Measurements from ENCODE around the gene SRL. TPM values are rescaled to one million over a fixed set of nuclear protein-coding genes. Genes with fewer than 3 reads are reported as not detected.
"Not testable (repeated sequence)": the region's sequence is repeated elsewhere in the genome, so short reads cannot be mapped to it uniquely, and the experiment has no call there.

The SRL gene
- total RNA-seq, 4 donors from 2014 or later, result 0.83 to 2.2 (median 1.5) TPM

DNA sequence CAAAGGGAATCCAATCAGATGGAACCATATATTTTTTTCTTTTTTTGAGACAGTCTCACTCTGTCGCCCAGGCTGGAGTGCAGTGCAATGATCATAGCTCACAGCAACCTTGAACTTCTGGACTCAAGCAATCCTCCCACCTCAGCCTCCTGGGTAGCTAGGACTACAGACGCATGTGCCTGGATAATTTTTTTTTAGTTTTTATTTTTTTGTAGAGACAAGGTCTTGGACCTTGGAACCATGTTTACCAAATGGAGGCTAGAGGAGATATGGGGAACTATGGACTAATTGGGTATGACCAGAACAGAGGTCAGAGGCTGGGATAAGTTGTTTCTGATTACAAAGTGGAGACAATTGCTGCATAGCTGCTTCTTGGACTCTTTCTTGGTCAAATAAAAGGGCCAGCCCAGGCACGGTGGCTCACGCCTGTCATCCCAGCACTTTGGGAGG, 84.5 kb downstream of the SRL start:
- TF ChIP-seq EP300 (IDR thresholded peaks at IDR 0.05) (no peak), POLR2A (IDR thresholded peaks at IDR 0.05; ENCODE audit: low read depth) (no peak), POLR2AphosphoS5 (IDR thresholded peaks at IDR 0.05) (no peak)
- TF ChIP-seq, protein P1, sequence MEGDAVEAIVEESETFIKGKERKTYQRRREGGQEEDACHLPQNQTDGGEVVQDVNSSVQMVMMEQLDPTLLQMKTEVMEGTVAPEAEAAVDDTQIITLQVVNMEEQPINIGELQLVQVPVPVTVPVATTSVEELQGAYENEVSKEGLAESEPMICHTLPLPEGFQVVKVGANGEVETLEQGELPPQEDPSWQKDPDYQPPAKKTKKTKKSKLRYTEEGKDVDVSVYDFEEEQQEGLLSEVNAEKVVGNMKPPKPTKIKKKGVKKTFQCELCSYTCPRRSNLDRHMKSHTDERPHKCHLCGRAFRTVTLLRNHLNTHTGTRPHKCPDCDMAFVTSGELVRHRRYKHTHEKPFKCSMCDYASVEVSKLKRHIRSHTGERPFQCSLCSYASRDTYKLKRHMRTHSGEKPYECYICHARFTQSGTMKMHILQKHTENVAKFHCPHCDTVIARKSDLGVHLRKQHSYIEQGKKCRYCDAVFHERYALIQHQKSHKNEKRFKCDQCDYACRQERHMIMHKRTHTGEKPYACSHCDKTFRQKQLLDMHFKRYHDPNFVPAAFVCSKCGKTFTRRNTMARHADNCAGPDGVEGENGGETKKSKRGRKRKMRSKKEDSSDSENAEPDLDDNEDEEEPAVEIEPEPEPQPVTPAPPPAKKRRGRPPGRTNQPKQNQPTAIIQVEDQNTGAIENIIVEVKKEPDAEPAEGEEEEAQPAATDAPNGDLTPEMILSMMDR (IDR thresholded peaks at IDR 0.05), result no peak
- no peaks in the 10 kb centered on the region for H3K27me3 ChIP-seq
- DNase-seq (ENCODE audit: extremely low spot score), result no peak
- no peaks in the 10 kb centered on the region for H3K36me3 ChIP-seq
- intact Hi-C loops (cut with DNase I), result no loop called here
- H3K27ac ChIP-seq (replicated peaks in 1 of 4), result no peak overlapping the region
- H3K9me3 ChIP-seq, result no peaks in the 10 kb centered on the region
- no peak overlapping the region for H3K4me3 ChIP-seq
- H3K4me1 ChIP-seq, result no peaks in the 10 kb centered on the region
- WGBS, result 91% methylated on average over 4 of the region's 4 CpGs

DNA sequence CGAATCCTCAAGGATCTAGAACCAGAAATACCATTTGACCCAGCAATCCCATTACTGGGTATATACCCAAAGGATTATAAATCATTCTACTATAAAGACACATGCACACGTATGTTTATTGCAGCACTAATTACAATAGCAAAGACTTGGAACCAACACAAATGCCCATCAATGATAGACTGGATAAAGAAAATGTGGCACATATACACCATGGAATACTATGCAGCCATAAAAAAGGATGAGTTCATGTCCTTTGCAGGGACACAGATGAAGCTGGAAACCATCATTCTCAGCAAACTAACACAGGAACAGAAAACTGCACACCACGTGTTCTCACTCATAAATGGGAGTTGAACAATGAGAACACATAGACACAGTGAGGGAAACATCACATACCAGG, 85.4 kb downstream of the SRL start:
- H3K36me3 ChIP-seq; H3K9me3 ChIP-seq; H3K27ac ChIP-seq (replicated peaks in 1 of 4); intact Hi-C loops (cut with DNase I); DNase-seq (ENCODE audit: extremely low spot score); H3K27me3 ChIP-seq; H3K4me3 ChIP-seq; H3K4me1 ChIP-seq: not testable (repeated sequence)
- 89% methylated on average over 3 of the region's 3 CpGs for WGBS

DNA sequence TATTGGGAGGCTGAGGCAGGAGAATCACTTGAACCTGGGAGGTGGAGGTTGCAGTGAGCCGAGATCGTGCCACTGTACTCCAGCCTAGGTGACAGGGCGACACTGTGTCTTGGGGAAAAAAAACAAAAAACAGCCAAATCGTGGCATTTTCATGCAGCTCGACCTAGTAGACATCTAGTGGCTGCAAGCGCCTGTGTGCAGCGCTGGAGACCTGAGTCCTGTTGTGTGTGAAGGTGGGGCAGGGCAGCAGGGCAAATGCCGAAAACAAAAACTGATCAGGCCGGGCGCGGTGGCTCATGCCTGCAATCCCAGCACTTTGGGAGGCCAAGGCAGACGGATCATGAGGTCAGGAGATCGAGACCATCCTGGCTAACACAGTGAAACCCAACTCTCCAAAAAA, 88.5 kb downstream of the SRL start:
- H3K36me3 ChIP-seq; H3K4me3 ChIP-seq; intact Hi-C loops (cut with DNase I); H3K4me1 ChIP-seq; H3K27me3 ChIP-seq; H3K9me3 ChIP-seq; DNase-seq (ENCODE audit: extremely low spot score); H3K27ac ChIP-seq (replicated peaks in 1 of 4): not testable (repeated sequence)
- WGBS, result 91% methylated on average over 13 of the region's 13 CpGs

DNA sequence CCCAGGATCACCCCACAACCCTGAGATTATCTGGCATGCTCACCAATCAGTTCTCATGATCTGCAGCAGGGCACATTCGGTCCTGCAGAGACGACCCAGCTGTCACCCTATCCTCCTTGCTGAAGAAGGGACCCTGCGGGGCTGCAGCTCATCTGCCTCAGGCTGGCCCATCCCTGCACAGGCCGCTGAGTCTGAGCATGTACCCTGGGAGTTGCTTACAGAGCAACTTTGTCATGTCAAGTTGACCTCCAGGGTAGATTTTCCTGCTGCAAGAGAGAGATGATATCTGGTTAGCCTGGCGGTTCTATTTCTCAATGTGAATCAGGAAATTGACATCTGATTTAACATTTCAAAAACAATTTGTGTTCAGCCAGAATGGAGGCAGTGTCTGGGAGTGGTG, 89.6 kb downstream of the SRL start:
- H3K4me1 ChIP-seq, result no peaks in the 10 kb centered on the region
- DNase-seq (ENCODE audit: extremely low spot score), result no peak

DNA sequence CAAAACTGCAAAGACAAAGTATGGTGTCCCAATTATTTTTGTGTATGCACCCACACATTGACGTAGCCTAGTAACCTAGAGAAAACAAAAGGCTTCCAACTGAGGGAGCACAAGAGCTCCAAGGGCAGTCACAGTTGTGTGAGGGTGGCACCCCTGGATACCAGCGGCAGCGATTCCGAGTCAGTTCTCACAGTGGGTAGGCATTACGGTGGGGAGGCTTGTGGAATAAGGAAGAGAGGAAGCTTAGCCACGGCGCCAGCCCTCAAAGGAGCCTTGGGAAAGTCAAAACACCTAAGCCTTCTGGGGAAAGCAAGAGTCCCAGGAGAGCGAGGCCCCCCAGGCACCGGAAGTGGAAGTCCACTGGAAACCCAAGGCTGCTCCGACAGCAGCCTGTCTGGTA, 94.6 kb downstream of the SRL start:
- 90% methylated on average over 10 of the region's 10 CpGs for WGBS
- no peak overlapping the region for H3K4me3 ChIP-seq
- no peaks in the 10 kb centered on the region for H3K27me3 ChIP-seq
- no peaks in the 10 kb centered on the region for H3K36me3 ChIP-seq
- no peak for DNase-seq (ENCODE audit: extremely low spot score)
- peaks cover 0 to 5% (median 0%) of the 10 kb centered on the region in 4 donors for H3K9me3 ChIP-seq
- H3K27ac ChIP-seq (replicated peaks in 1 of 4), result no peak overlapping the region
- H3K4me1 ChIP-seq, result no peaks in the 10 kb centered on the region
- intact Hi-C loops (cut with DNase I), result no loop called here
- TF ChIP-seq EP300 (IDR thresholded peaks at IDR 0.05) (no peak), POLR2A (IDR thresholded peaks at IDR 0.05; ENCODE audit: low read depth) (no peak), POLR2AphosphoS5 (IDR thresholded peaks at IDR 0.05) (no peak)
- TF ChIP-seq, protein P1 (IDR thresholded peaks at IDR 0.05), result no peak

More for the DNA sequence above, 89.6 kb downstream of the SRL start:
- Histone ChIP-seq H3K9me3 (peaks cover 0 to 5% (median 0%) of the 10 kb centered on the region in 4 donors), H3K27me3 (no peaks in the 10 kb centered on the region), H3K4me3 (no peak overlapping the region), H3K27ac (replicated peaks in 1 of 4) (no peak overlapping the region), H3K36me3 (no peaks in the 10 kb centered on the region)
- intact Hi-C loops (cut with DNase I), result no loop called here
- WGBS, result 68% methylated on average over 5 of the region's 5 CpGs
- TF ChIP-seq POLR2A (IDR thresholded peaks at IDR 0.05; ENCODE audit: low read depth), result no peak
- TF ChIP-seq POLR2AphosphoS5 (IDR thresholded peaks at IDR 0.05), result no peak
- TF ChIP-seq, protein P1 (IDR thresholded peaks at IDR 0.05), result no peak
- TF ChIP-seq EP300 (IDR thresholded peaks at IDR 0.05), result no peak

DNA sequence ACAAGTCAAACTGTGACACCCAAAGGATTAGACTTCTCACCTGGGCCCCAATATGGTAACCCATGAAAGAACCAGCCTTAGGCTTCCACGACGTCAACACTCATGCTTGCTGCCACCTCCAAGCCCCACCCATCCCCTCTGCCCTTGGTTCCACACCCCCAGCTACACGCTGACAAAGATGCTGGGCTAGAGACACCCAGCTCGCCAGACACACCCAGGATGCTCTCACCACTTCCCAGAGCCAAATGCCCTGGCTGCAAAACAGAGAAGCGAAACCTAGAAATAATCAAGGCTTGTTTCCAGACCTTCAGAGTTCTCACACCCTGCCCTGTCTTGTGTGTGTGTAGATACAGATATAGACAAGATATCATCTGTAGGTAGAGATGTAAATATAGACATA, 99.6 kb downstream of the SRL start:
- Histone ChIP-seq H3K4me3 (no peak overlapping the region), H3K27ac (replicated peaks in 1 of 4) (no peak overlapping the region), H3K27me3 (no peaks in the 10 kb centered on the region), H3K9me3 (no peaks in the 10 kb centered on the region), H3K36me3 (no peaks in the 10 kb centered on the region), H3K4me1 (no peaks in the 10 kb centered on the region)
- intact Hi-C loops (cut with DNase I), result no loop called here
- DNase-seq (ENCODE audit: extremely low spot score), result no peak
- WGBS, result 90% methylated on average over 4 of the region's 5 CpGs
- TF ChIP-seq POLR2AphosphoS5 (IDR thresholded peaks at IDR 0.05) (no peak), POLR2A (IDR thresholded peaks at IDR 0.05; ENCODE audit: low read depth) (no peak), EP300 (IDR thresholded peaks at IDR 0.05) (no peak)
- TF ChIP-seq, protein P1 (IDR thresholded peaks at IDR 0.05), result no peak
